Lower leg skin (tissue), 4 donors: ENCODE results near the gene RABGGTA. TPM values are rescaled to one million over a fixed set of nuclear protein-coding genes. Genes with fewer than 3 reads are reported as not detected.

ENCODE experiments used
- DNase-seq, 2 donors: peaks; one replicate each; pipeline ENCODE4 v3.0.0-alpha.2; 2019; ENCODE audit warnings: low spot score in 2 of 2
- H3K4me3 ChIP-seq: fragments of 200-600 bp; sonication (generic); 2 replicates; pipeline ENCODE4 v1.5.1; 2017; ENCODE audit warnings: mild to moderate bottlenecking, low read depth; ENCODE audit not compliant: poor library complexity, severe bottlenecking
- CTCF ChIP-seq, 3 donors: fragments of 450-650 bp; IDR thresholded peaks; one replicate each; pipeline ENCODE4 v1.5.1; 2016; ENCODE audit warnings: antibody characterized with exemption in 3 of 3, mild to moderate bottlenecking in 3 of 3, moderate library complexity in 2 of 3
- POLR2A ChIP-seq, 2 donors: fragments of 450-650 bp; IDR thresholded peaks; one replicate each; pipeline ENCODE4 v1.6.1; 2016 to 2017; ENCODE audit warnings: antibody characterized with exemption in 2 of 2, mild to moderate bottlenecking in 1 of 2, moderate library complexity in 1 of 2
- WGBS, 2 donors: methylation state at CpG; one replicate each; pipeline ENCODE4 v1.1.5; 2018; 5-methylcytosine and 5-hydroxymethylcytosine counted together
- intact Hi-C: fragments of 100-400 bp; cut with DNase I; formaldehyde crosslinking; loops from one replicate; pipeline ENCODE4 v1.15.0; 2023; ENCODE audit warnings: low total_unique reads
- total RNA-seq, 4 donors: library from RNA; depleted of rRNA; stranded (reverse); fragments of >200 nt; gene quantifications; one replicate each; pipeline ENCODE4 v1.1.0, GENCODE V29; 2016

RABGGTA gene
- total RNA-seq, 4 donors from 2014 or later: 35.5 to 69.4 (median 44.7) TPM

GRCh38 chr14:24272467-24272866 is 1.1 kb upstream of the RABGGTA start:
- intact Hi-C loops: no loop called here
- WGBS, 2 donors: 77 to 88% methylated on average over 2 of the region's 2 CpGs

GRCh38 chr14:24271834-24272263 is 452 bp upstream of the RABGGTA start:
- WGBS, 2 donors: 13 to 23% methylated on average over 3 of the region's 3 CpGs
- no peak for DNase-seq
- intact Hi-C loops: no loop called here
- no peak overlapping the region for H3K4me3 ChIP-seq
- TF ChIP-seq CTCF (IDR thresholded peaks at IDR 0.05): no peak
- TF ChIP-seq POLR2A (IDR thresholded peaks at IDR 0.05): no peak

More at GRCh38 chr14:24272467-24272866, 1.1 kb upstream of the RABGGTA start:
- DNase-seq: no peak
- TF ChIP-seq CTCF (IDR thresholded peaks at IDR 0.05): no peak
- no peak for TF ChIP-seq POLR2A (IDR thresholded peaks at IDR 0.05)
- H3K4me3 ChIP-seq: no peak overlapping the region

- H3K4me3 ChIP-seq: peak overlapping the region; percentile 87
- 9 to 11% methylated on average over 13 of the region's 13 CpGs for WGBS, 2 donors
- no peak for DNase-seq
- TF ChIP-seq CTCF (IDR thresholded peaks at IDR 0.05) (no peak), POLR2A (IDR thresholded peaks at IDR 0.05) (no peak)
- intact Hi-C loops: no loop called here
Measured at GRCh38 chr14:24270537-24271133, 762 bp downstream of the RABGGTA start.

GRCh38 chr14:24269910-24270536 is 1.4 kb downstream of the RABGGTA start:
- no peak overlapping the region for H3K4me3 ChIP-seq
- no peak for DNase-seq
- intact Hi-C loops: no loop called here
- 94% methylated on average over 14 of the region's 14 CpGs for WGBS, 2 donors
- no peak for TF ChIP-seq POLR2A (IDR thresholded peaks at IDR 0.05)
- TF ChIP-seq CTCF (IDR thresholded peaks at IDR 0.05): no peak

GRCh38 chr14:24269368-24269767 is 2.0 kb downstream of the RABGGTA start:
- TF ChIP-seq POLR2A (IDR thresholded peaks at IDR 0.05) (no peak), CTCF (IDR thresholded peaks at IDR 0.05) (no peak)
- 88 to 91% methylated on average over 8 of the region's 8 CpGs for WGBS, 2 donors
- intact Hi-C loops: no loop called here
- no peak for DNase-seq
- H3K4me3 ChIP-seq: no peak overlapping the region
